Skeletal muscle tissue (tissue), 4 donors: ENCODE measurements around the gene CCDC187. TPM values are rescaled to one million over a fixed set of nuclear protein-coding genes. Genes with fewer than 3 reads are reported as not detected.

Source experiments
- H3K27ac ChIP-seq: one replicate; pipeline ENCODE4 v1.7.0; 2013; ENCODE audit warnings: mild to moderate bottlenecking, low read depth, low read length, inconsistent platforms
- H3K27me3 ChIP-seq, 3 donors: one replicate each; pipeline ENCODE4 v1.7.0; 2013; ENCODE audit warnings: low read length in 3 of 3; ENCODE audit not compliant: control insufficient read depth in 3 of 3, insufficient read depth in 3 of 3
- H3K36me3 ChIP-seq, 3 donors: one replicate each; pipeline ENCODE4 v1.7.0; 2013; ENCODE audit warnings: low read length in 3 of 3; ENCODE audit not compliant: control insufficient read depth in 3 of 3, insufficient read depth in 3 of 3
- H3K4me1 ChIP-seq, 3 donors: one replicate each; pipeline ENCODE4 v1.7.0; 2013; ENCODE audit warnings: low read length in 3 of 3, mild to moderate bottlenecking in 3 of 3; ENCODE audit not compliant: control insufficient read depth in 3 of 3, insufficient read depth in 3 of 3
- H3K4me3 ChIP-seq, 3 donors: one replicate each; pipeline ENCODE4 v1.7.0; 2013; ENCODE audit warnings: low read length in 3 of 3
- H3K9ac ChIP-seq, 3 donors: one replicate each; pipeline ENCODE4 v1.7.0; 2013; ENCODE audit warnings: low read length in 3 of 3, mild to moderate bottlenecking in 3 of 3, moderate library complexity in 2 of 3, low read depth in 1 of 3
- H3K9me3 ChIP-seq, 3 donors: one replicate each; pipeline ENCODE4 v1.7.0; 2013; ENCODE audit warnings: low read length in 3 of 3; ENCODE audit not compliant: control insufficient read depth in 3 of 3
- total RNA-seq: library from RNA; depleted of rRNA; stranded (reverse); fragments of >200 nt; gene quantifications from one replicate; pipeline ENCODE4 v1.2.3, GENCODE V29; 2014
- donor health status: Osteomylitis.

CCDC187 gene
- total RNA-seq, 1 donor from 2014 or later: under 0.01 TPM

- Histone ChIP-seq H3K27ac (peak overlapping the region; percentile 19), H3K4me1 (peaks cover 18 to 20% (median 19%) of the 10 kb centered on the region in 3 donors), H3K9me3 (no peaks in the 10 kb centered on the region), H3K4me3 (peak overlapping the region; percentile 37 to 56 (median 46)), H3K9ac (peak overlapping the region in 2 of 3 donors; percentile 57 to 66), H3K36me3 (no peaks in the 10 kb centered on the region), H3K27me3 (peaks cover 14 to 43% (median 25%) of the 10 kb centered on the region in 3 donors)
These were observed 24.7 kb upstream of the CCDC187 start for GRCh38 chr9:136328622-136329041.

DNA sequence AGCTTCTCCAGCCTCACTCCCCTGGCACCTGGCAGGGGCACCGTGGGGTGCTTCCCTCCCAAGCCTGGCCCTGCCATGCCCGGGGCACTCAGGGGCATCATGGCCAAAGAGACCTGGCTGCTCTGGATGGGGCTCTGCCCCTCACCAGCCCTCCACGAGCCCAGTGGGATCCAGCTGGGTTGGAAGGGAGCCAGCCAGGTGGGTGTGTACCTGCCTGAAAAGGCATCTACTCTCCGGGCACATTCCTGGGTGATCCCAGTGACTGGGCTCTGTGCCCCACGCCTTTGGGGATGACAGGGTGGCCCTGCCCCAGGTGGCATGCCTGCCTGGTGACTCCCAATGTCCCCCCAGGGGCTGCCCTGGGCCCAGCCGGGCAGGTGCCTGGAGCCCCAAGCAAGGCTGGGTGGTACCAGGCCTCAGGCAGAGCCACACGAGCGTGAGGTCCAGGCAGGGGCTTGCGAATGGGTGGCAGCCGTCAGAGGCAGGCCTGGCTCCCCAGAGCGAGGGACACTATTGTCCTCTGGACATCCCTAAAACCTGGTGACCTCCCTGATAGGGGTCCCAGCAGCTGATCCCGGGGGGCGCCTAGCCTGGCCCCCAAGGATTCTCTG, 24.2 kb upstream of the CCDC187 start:
- peak overlapping the region; percentile 19 for H3K27ac ChIP-seq
- H3K9ac ChIP-seq: peak overlapping the region; percentile 57 to 66 (median 61)
- H3K4me1 ChIP-seq: peaks cover 18 to 20% (median 19%) of the 10 kb centered on the region in 3 donors

DNA sequence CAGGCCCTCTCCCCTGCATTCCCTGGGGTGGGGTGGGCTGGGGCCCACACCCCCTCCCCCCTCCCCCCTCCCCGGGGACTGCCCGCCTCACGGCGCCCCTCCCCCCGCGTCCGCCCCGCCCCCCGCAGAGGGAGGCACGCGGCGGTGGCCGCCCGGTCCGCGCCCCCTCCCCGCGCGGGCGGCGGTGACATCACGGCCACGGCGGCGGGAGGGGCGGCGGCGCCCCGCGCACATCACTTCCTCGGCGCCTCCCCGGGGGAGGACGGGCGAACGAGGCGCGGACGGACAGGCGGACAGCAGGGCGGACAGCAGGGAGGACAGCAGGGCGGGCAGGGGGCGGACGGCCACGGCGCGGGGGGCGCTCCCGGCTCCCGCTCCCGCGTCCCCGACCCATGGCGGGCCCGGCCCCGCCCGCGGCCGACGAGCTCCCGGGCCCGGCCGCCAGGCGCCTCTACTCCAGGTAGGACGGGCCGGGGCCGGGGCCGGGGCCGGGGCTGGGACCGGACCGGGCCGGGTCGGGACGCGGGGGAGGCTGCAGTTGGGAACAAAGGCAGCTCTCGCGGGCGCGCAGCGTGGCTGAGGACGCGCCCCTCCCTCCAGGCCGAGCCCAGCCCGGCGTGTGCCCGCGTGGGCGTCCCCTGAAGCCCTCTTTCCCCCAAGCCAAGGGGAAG, 23.5 kb upstream of the CCDC187 start, which contains the start of gene GPSM1:
GPSM1 (plus strand) TSS at position 236 of the 671 bp plus-strand sequence; CDS start at position 393, 157 bp downstream.
- Histone ChIP-seq H3K27ac (peak within 1 kb of the TSS; percentile 19), H3K9ac (peak within 1 kb of the TSS; percentile 57 to 66 (median 61)), H3K36me3 (no peaks in the 10 kb centered on the region), H3K9me3 (no peaks in the 10 kb centered on the region), H3K27me3 (peaks cover 19 to 51% (median 27%) of the 10 kb centered on the region in 3 donors), H3K4me1 (peaks cover 18 to 20% (median 19%) of the 10 kb centered on the region in 3 donors), H3K4me3 (peak within 1 kb of the TSS; percentile 37 to 56 (median 48))

More for the DNA sequence above, 24.2 kb upstream of the CCDC187 start:
- Histone ChIP-seq H3K27me3 (peaks cover 14 to 47% (median 27%) of the 10 kb centered on the region in 3 donors), H3K36me3 (no peaks in the 10 kb centered on the region), H3K9me3 (no peaks in the 10 kb centered on the region), H3K4me3 (peak overlapping the region; percentile 37 to 56 (median 46))

- Histone ChIP-seq H3K4me3 (peak overlapping the region in 2 of 3 donors; percentile 22 to 48), H3K9me3 (no peaks in the 10 kb centered on the region), H3K27ac (no peak overlapping the region), H3K4me1 (peaks cover 18 to 20% (median 19%) of the 10 kb centered on the region in 3 donors), H3K36me3 (no peaks in the 10 kb centered on the region), H3K9ac (peak overlapping the region in 1 of 3 donors; percentile 23), H3K27me3 (peaks cover 24 to 55% (median 27%) of the 10 kb centered on the region in 3 donors)
These were observed 22.9 kb upstream of the CCDC187 start for GRCh38 chr9:136326761-136327303.

GRCh38 chr9:136326061-136326760, 22.3 kb upstream of the CCDC187 start:
- Histone ChIP-seq H3K9me3 (peaks cover 0 to 2% (median 0%) of the 10 kb centered on the region in 3 donors), H3K4me3 (no peak overlapping the region), H3K36me3 (no peaks in the 10 kb centered on the region), H3K9ac (no peak overlapping the region), H3K4me1 (peaks cover 18 to 20% (median 19%) of the 10 kb centered on the region in 3 donors), H3K27ac (no peak overlapping the region), H3K27me3 (peaks cover 27 to 61% (median 29%) of the 10 kb centered on the region in 3 donors)

DNA sequence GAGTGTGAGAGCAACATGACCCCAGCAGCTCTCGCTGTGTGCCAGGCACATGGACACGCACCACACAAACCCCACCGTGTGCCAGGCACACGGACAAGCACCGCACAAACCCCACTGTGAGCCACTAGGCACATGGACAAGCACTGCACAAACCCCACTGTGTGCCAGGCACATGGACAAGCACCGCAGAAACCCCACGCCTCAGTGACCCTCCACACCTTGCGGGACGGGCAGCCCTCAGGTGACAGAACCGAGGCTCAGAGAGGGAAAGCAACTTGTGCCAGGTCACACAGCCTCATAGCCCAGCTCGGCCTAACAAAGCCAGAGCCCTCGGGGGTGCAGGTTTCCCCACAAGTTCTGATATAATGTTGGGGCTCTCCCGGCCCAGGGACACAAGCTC, 21.5 kb upstream of the CCDC187 start:
- Histone ChIP-seq H3K4me3 (no peak overlapping the region), H3K27ac (no peak overlapping the region), H3K4me1 (peaks cover 18 to 20% (median 19%) of the 10 kb centered on the region in 3 donors), H3K9me3 (peaks cover 0 to 2% (median 0%) of the 10 kb centered on the region in 3 donors), H3K27me3 (peaks cover 27 to 61% (median 29%) of the 10 kb centered on the region in 3 donors), H3K9ac (no peak overlapping the region), H3K36me3 (no peaks in the 10 kb centered on the region)

- no peak overlapping the region for H3K27ac ChIP-seq
- H3K9me3 ChIP-seq: peaks cover 0 to 2% (median 0%) of the 10 kb centered on the region in 3 donors
- peaks cover 27 to 62% (median 29%) of the 10 kb centered on the region in 3 donors for H3K27me3 ChIP-seq
- no peak overlapping the region for H3K9ac ChIP-seq
- no peaks in the 10 kb centered on the region for H3K36me3 ChIP-seq
- H3K4me3 ChIP-seq: no peak overlapping the region
- H3K4me1 ChIP-seq: peaks cover 18 to 20% (median 19%) of the 10 kb centered on the region in 3 donors
These were observed 20.8 kb upstream of the CCDC187 start for GRCh38 chr9:136324501-136325300.

DNA sequence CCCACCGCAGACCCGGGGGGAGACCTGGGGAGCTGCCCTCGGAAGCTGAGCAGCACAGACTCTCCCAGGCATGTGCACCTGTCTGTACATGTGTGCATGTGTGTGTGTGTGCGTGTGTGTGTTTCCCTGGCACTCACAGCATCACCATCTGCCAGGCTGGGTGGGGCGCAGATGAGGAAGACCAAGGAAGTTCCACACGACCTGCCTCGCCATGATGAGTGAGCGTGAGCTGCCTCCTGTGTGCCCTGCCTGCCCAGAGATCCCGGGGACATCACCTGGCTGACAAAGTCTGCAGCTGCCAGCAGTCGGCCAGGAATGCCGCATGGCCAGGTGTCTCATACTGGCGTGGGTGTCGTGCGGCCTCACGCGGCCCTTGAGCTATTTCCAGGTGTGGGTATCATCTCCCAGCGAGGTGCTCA, 19.5 kb upstream of the CCDC187 start:
- no peak overlapping the region for H3K4me3 ChIP-seq
- H3K36me3 ChIP-seq: no peaks in the 10 kb centered on the region
- H3K4me1 ChIP-seq: peaks cover 9 to 13% (median 12%) of the 10 kb centered on the region in 3 donors
- H3K9me3 ChIP-seq: peaks cover 0 to 2% (median 0%) of the 10 kb centered on the region in 3 donors
- no peak overlapping the region for H3K27ac ChIP-seq
- peaks cover 19 to 57% (median 28%) of the 10 kb centered on the region in 3 donors for H3K27me3 ChIP-seq
- no peak overlapping the region for H3K9ac ChIP-seq
